ENCODE measurements around the gene ASB3.

GRCh38 chr2:53780056-53780455 is 6.7 kb downstream of the ASB3 start:
- TF ChIP-seq EP300 (conservative IDR thresholded peaks at IDR 0.05; ENCODE audit: poor library complexity, severe bottlenecking) (no peak), TAF1 (IDR thresholded peaks at IDR 0.05; ENCODE audit: low read depth) (no peak), POLR2AphosphoS5 (IDR thresholded peaks at IDR 0.05) (no peak), CTCF (IDR thresholded peaks at IDR 0.05; ENCODE audit: poor library complexity, severe bottlenecking) (no peak), EZH2 (IDR thresholded peaks at IDR 0.05; ENCODE audit: borderline replicate concordance, insufficient read depth, low read length, poor library complexity, severe bottlenecking) (no peak), SMC3 (conservative IDR thresholded peaks at IDR 0.05; ENCODE audit: poor library complexity) (no peak), RAD21 (conservative IDR thresholded peaks at IDR 0.05) (no peak), REST (IDR thresholded peaks at IDR 0.05; ENCODE audit: borderline replicate concordance) (no peak)

All from neural cell (in vitro differentiated cells).